Measurements from ENCODE around the gene ITGAV. TPM values are rescaled to one million over a fixed set of nuclear protein-coding genes. Genes with fewer than 3 reads are reported as not detected.

The ITGAV gene
- total and polyA plus RNA-seq, 2 donors (not counting 3 experiments of a cell fraction or from before 2014, with no cell fraction given): 61.8 to 131 TPM

- Histone ChIP-seq H3K4me1 (ENCODE audit: control insufficient read depth, extremely low read depth, insufficient read depth, low read length) (no peaks in the 10 kb centered on the region), H3K36me3 (ENCODE audit: control insufficient read depth in 2 of 2, extremely low read depth in 1 of 2, insufficient read depth in 2 of 2, low read length in 2 of 2) (peaks cover 19 to 42% of the 10 kb centered on the region in 2 experiments), H3K27me3 (ENCODE audit: control insufficient read depth in 2 of 2, insufficient read depth in 2 of 2, low read length in 2 of 2) (no peaks in the 10 kb centered on the region), H2AFZ (ENCODE audit: low read depth, low read length) (no peak overlapping the region), H3K4me3 (replicated peaks in 1 of 3; ENCODE audit: insufficient read depth in 1 of 3, low read depth in 1 of 3, low read length in 3 of 3) (no peak overlapping the region), H4K20me1 (replicated peaks; ENCODE audit: control insufficient read depth, extremely low read depth, insufficient read depth, low read length) (peaks cover 2% of the 10 kb centered on the region), H3K79me2 (ENCODE audit: control insufficient read depth, insufficient read depth, low read length) (no peaks in the 10 kb centered on the region), H3K9me3 (replicated peaks; ENCODE audit: control insufficient read depth, insufficient read depth, low read length) (no peaks in the 10 kb centered on the region), H3K9ac (replicated peaks; ENCODE audit: extremely low read depth, insufficient read depth, low read length) (no peak overlapping the region), H3K27ac (ENCODE audit: insufficient read depth, low read depth, low read length) (no peak overlapping the region), H3K4me2 (ENCODE audit: insufficient read depth, low read length) (no peak overlapping the region), H3K9me1 (replicated peaks; ENCODE audit: control insufficient read depth, extremely low read depth, insufficient read depth, low read length) (peaks cover 3% of the 10 kb centered on the region)
- intact Hi-C loops (cut with micrococcal nuclease) (no loop called here), dilution Hi-C loops (cut with MboI; ENCODE audit: extremely low pct_ligation_motif_present, low sequenced_read_pairs) (no loop called here)
- DNase-seq (ENCODE audit: low read depth, low spot score) (no peak), FAIRE-seq (no peak)
- TF ChIP-seq POLR2AphosphoS5 (IDR thresholded peaks at IDR 0.05; ENCODE audit: insufficient read depth, low read depth, low read length): no peak
- no peak for TF ChIP-seq MYC (IDR thresholded peaks at IDR 0.05; ENCODE audit: low read depth, low read length)
- TF ChIP-seq POLR2A (IDR thresholded peaks at IDR 0.05; ENCODE audit: low read depth, low read length): no peak
- CTCF ChIA-PET: interaction anchor here (1.2 kb wide), 1 partner anchor 777 kb away, joined by 3 read pairs; no protein-coding TSS in a partner anchor
- no TSS peak for BruUV-seq (replicated peaks)
- POLR2A ChIA-PET: no interaction called here
These were observed 85.5 kb downstream of the ITGAV start for GRCh38 chr2:186675380-186675779.

GRCh38 chr2:186683341-186683740, 93.5 kb downstream of the ITGAV start:
- Histone ChIP-seq H3K9me1 (replicated peaks; ENCODE audit: control insufficient read depth, extremely low read depth, insufficient read depth, low read length) (peaks cover 3% of the 10 kb centered on the region), H3K27me3 (ENCODE audit: control insufficient read depth in 2 of 2, insufficient read depth in 2 of 2, low read length in 2 of 2) (no peaks in the 10 kb centered on the region), H3K79me2 (ENCODE audit: control insufficient read depth, insufficient read depth, low read length) (no peaks in the 10 kb centered on the region), H2AFZ (ENCODE audit: low read depth, low read length) (no peak overlapping the region), H3K4me1 (ENCODE audit: control insufficient read depth, extremely low read depth, insufficient read depth, low read length) (no peaks in the 10 kb centered on the region), H3K4me2 (ENCODE audit: insufficient read depth, low read length) (no peak overlapping the region), H3K9me3 (replicated peaks; ENCODE audit: control insufficient read depth, insufficient read depth, low read length) (peaks cover 4% of the 10 kb centered on the region), H3K9ac (replicated peaks; ENCODE audit: extremely low read depth, insufficient read depth, low read length) (no peak overlapping the region), H3K27ac (ENCODE audit: insufficient read depth, low read depth, low read length) (no peak overlapping the region), H4K20me1 (replicated peaks; ENCODE audit: control insufficient read depth, extremely low read depth, insufficient read depth, low read length) (peaks cover 2% of the 10 kb centered on the region), H3K36me3 (ENCODE audit: control insufficient read depth in 2 of 2, extremely low read depth in 1 of 2, insufficient read depth in 2 of 2, low read length in 2 of 2) (peaks cover 0 to 4% of the 10 kb centered on the region in 2 experiments), H3K4me3 (replicated peaks in 1 of 3; ENCODE audit: insufficient read depth in 1 of 3, low read depth in 1 of 3, low read length in 3 of 3) (no peak overlapping the region)
- ChIA-PET CTCF (no interaction called here), POLR2A (interaction anchor here (0.6 kb wide), 1 partner anchor 11 kb away, joined by 3 read pairs; no protein-coding TSS in a partner anchor)
- intact Hi-C loops (cut with micrococcal nuclease): no loop called here
- no TSS peak for BruUV-seq (replicated peaks)
- no peak for FAIRE-seq
- dilution Hi-C loops (cut with MboI; ENCODE audit: extremely low pct_ligation_motif_present, low sequenced_read_pairs): no loop called here
- TF ChIP-seq EZH2 (IDR thresholded peaks at IDR 0.05; ENCODE audit: borderline replicate concordance, low read depth, low read length, severe bottlenecking) (no peak), MYC (IDR thresholded peaks at IDR 0.05; ENCODE audit: low read depth, low read length) (no peak), CTCF (IDR thresholded peaks at IDR 0.05; ENCODE audit: extremely low read depth in 1 of 2, insufficient read depth in 1 of 2, low read depth in 1 of 2, low read length in 2 of 2) (no peak), JUN (IDR thresholded peaks at IDR 0.05; ENCODE audit: borderline replicate concordance, insufficient read depth, insufficient read length, low read depth) (no peak), POLR2AphosphoS5 (IDR thresholded peaks at IDR 0.05; ENCODE audit: insufficient read depth, low read depth, low read length) (no peak), FOS (IDR thresholded peaks at IDR 0.05; ENCODE audit: borderline replicate concordance, insufficient read depth, low read length) (no peak), MAX (IDR thresholded peaks at IDR 0.05; ENCODE audit: insufficient read depth, insufficient read length) (no peak), GATA2 (IDR thresholded peaks at IDR 0.05; ENCODE audit: insufficient read depth, insufficient read length, low read depth, low read length) (no peak), POLR2A (IDR thresholded peaks at IDR 0.05; ENCODE audit: low read depth, low read length) (no peak)
- no peak for DNase-seq (ENCODE audit: low read depth, low spot score)
